K562 (cell line): ENCODE data around the gene ZNF544. TPM values are rescaled to one million over a fixed set of nuclear protein-coding genes. Genes with fewer than 3 reads are reported as not detected.

Experiments used
- CCNT2 ChIP-seq: IDR thresholded peaks from 2 replicates; pipeline ENCODE4 v1.6.1; 2011; ENCODE audit warnings: borderline replicate concordance, low read depth, mild to moderate bottlenecking, moderate library complexity, mixed read lengths, low read length; ENCODE audit not compliant: insufficient read length; ENCODE audit errors: extremely low read depth
- E2F3 ChIP-seq: fragments of 250-450 bp; sonication (Bioruptor Pico); IDR thresholded peaks from 2 replicates; pipeline ENCODE4 v1.4.0; 2020; ENCODE audit warnings: mild to moderate bottlenecking
- ELF4 ChIP-seq: fragments of 450-650 bp; formaldehyde crosslinking; IDR thresholded peaks from 2 replicates; pipeline ENCODE4 v1.4.0; 2022; ENCODE audit warnings: missing genetic modification characterization
- ESRRB ChIP-seq: fragments of 250-450 bp; sonication (Bioruptor Pico); IDR thresholded peaks from 2 replicates; pipeline ENCODE4 v1.5.0; 2020; ENCODE audit warnings: mild to moderate bottlenecking, moderate library complexity, borderline replicate concordance
- GABPA ChIP-seq: fragments of 200-800 bp; sonication (Bioruptor generic); conservative IDR thresholded peaks from 2 replicates; pipeline ENCODE4 v1.6.1; 2016; ENCODE audit warnings: low read depth, missing genetic modification characterization, missing compliant biosample characterization
- PHTF2 ChIP-seq: fragments of 250-450 bp; sonication (Bioruptor Pico); IDR thresholded peaks from 2 replicates; pipeline ENCODE4 v1.5.0; 2021; ENCODE audit warnings: mild to moderate bottlenecking
- TSC22D4 ChIP-seq: fragments of 450-650 bp; IDR thresholded peaks from 2 replicates; pipeline ENCODE4 v1.6.1; 2016; ENCODE audit warnings: missing genetic modification characterization, missing biosample characterization, control low read depth
- ZC3H11A ChIP-seq: IDR thresholded peaks from 2 replicates; pipeline ENCODE4 v1.6.1; 2012; ENCODE audit warnings: low read depth, low read length, improper control_type of control experiment
- ZNF174 ChIP-seq: fragments of 250-450 bp; sonication (Bioruptor Pico); IDR thresholded peaks from 2 replicates; pipeline ENCODE4 v1.4.0; 2020; ENCODE audit warnings: mild to moderate bottlenecking
- ZNF23 ChIP-seq: fragments of 250-450 bp; sonication (Bioruptor Pico); IDR thresholded peaks from 2 replicates; pipeline ENCODE4 v1.4.0; 2020; ENCODE audit warnings: mild to moderate bottlenecking
- ZNF778 ChIP-seq: fragments of 450-650 bp; formaldehyde crosslinking; IDR thresholded peaks from 2 replicates; pipeline ENCODE4 v1.4.0; 2020; ENCODE audit warnings: mild to moderate bottlenecking, moderate library complexity
- ZNF830 ChIP-seq: fragments of 250-450 bp; sonication (Bioruptor Pico); IDR thresholded peaks from 2 replicates; pipeline ENCODE4 v1.5.0; 2021; ENCODE audit warnings: mild to moderate bottlenecking
- polyA plus RNA-seq, 8 experiments: library from polyadenylated mRNA; depleted of rRNA in 4 of 8; stranded (reverse) in 5 of 8; unstranded in 3 of 8; fragments of >200 nt; fragmentation: Nextera tagmentation in 2 of 8; fragmentation: Illumina TruSeq in 1 of 8; extraction: Ambion mirVana in 2 of 8; extraction: Trizol in 1 of 8; gene quantifications; 2 replicates each; pipeline versions ENCODE4 v1.2.1 to v1.2.3, GENCODE V29; 2011 to 2014; ENCODE audit warnings: inconsistent platforms in 1 of 8, missing spikeins in 1 of 8
- total RNA-seq, 7 experiments: library from RNA; depleted of rRNA in 6 of 7; stranded (reverse); fragments of >200 nt in 6 of 7; fragmentation: Illumina TruSeq in 2 of 7; extraction: Trizol in 2 of 7; gene quantifications; 2 replicates each; pipeline versions ENCODE4 v1.2.1 to v1.2.3, GENCODE V29; 2011 to 2021; ENCODE audit warnings: low replicate concordance in 1 of 7
- TF ChIP-seq, protein P1 (sequence below), 2 experiments: fragments of 450-650 bp; conservative IDR thresholded peaks; 2 replicates each; pipeline ENCODE4 v1.6.1; 2017; ENCODE audit warnings: mild to moderate bottlenecking in 2 of 2, moderate library complexity in 2 of 2
- TF ChIP-seq, protein P2 (sequence below): fragments of 250-450 bp; sonication (Bioruptor Pico); IDR thresholded peaks from 2 replicates; pipeline ENCODE4 v1.5.0; 2020; ENCODE audit warnings: mild to moderate bottlenecking, borderline replicate concordance
- TF ChIP-seq, protein P3 (sequence below): fragments of 450-650 bp; IDR thresholded peaks from 2 replicates; pipeline ENCODE4 v1.6.1; 2016; ENCODE audit warnings: mild to moderate bottlenecking
- TF ChIP-seq, protein P4 (sequence below): fragments of 250-450 bp; sonication (Bioruptor Pico); IDR thresholded peaks from 2 replicates; pipeline ENCODE4 v1.8.0; 2021; ENCODE audit warnings: moderate library complexity, mild to moderate bottlenecking, inconsistent platforms
- TF ChIP-seq, protein P5 (sequence below): sonication (generic); formaldehyde crosslinking; IDR thresholded peaks from 2 replicates; pipeline ENCODE4 v1.8.0; 2022; ENCODE audit warnings: mild to moderate bottlenecking, missing genetic modification reagents

ZNF544 gene
- total and polyA plus RNA-seq, 9 of the 15 experiments (the other 6 are each of a cell fraction or from before 2014, with no cell fraction given) = 23.6 to 59.0 (median 41.4) TPM

DNA sequence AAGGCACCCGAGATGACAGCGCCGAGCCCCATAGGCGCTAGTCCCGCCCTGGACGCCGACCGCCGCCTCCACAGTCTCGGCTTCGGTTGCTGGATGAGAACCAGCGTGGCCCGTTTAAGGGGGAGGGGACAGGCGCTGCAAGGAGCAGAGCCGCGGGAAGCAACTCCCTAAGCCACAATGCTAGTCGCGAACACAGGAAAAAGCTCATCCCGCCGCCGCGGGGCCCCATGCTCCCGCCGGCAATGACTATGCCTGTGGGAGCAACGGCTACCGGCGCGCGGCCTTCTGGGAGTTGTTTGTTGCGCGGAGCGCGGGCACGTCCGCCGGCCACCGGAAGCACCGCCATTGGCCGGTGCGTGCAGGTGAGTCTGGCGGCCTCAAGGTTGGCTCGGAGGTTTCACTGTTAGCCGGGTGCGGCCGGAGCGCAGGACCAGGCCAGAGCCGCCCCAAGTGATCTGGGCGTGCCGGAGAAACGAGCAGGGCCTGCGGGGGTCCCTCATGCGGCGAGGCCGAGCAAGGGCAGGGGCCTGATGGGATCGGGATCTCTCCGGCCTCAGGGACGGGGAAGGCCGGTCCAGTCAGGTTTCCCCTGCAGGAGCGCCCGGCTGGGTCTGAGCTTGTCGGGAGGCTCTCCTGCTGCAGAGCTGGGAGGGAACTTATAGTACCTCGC is at the start of gene ZNF544 (continued):
- TF ChIP-seq, protein P1, sequence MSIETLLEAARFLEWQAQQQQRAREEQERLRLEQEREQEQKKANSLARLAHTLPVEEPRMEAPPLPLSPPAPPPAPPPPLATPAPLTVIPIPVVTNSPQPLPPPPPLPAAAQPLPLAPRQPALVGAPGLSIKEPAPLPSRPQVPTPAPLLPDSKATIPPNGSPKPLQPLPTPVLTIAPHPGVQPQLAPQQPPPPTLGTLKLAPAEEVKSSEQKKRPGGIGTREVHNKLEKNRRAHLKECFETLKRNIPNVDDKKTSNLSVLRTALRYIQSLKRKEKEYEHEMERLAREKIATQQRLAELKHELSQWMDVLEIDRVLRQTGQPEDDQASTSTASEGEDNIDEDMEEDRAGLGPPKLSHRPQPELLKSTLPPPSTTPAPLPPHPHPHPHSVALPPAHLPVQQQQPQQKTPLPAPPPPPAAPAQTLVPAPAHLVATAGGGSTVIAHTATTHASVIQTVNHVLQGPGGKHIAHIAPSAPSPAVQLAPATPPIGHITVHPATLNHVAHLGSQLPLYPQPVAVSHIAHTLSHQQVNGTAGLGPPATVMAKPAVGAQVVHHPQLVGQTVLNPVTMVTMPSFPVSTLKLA (conservative IDR thresholded peaks at IDR 0.05) = peak; percentile 82 to 91
- peak; percentile 63; the same call in 1 of the 2 replicates for TF ChIP-seq E2F3 (CRISPR knock-in tag)
- TF ChIP-seq CCNT2 = no peak
- TF ChIP-seq, protein P2, sequence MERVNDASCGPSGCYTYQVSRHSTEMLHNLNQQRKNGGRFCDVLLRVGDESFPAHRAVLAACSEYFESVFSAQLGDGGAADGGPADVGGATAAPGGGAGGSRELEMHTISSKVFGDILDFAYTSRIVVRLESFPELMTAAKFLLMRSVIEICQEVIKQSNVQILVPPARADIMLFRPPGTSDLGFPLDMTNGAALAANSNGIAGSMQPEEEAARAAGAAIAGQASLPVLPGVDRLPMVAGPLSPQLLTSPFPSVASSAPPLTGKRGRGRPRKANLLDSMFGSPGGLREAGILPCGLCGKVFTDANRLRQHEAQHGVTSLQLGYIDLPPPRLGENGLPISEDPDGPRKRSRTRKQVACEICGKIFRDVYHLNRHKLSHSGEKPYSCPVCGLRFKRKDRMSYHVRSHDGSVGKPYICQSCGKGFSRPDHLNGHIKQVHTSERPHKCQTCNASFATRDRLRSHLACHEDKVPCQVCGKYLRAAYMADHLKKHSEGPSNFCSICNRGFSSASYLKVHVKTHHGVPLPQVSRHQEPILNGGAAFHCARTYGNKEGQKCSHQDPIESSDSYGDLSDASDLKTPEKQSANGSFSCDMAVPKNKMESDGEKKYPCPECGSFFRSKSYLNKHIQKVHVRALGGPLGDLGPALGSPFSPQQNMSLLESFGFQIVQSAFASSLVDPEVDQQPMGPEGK = no peak
- no peak for TF ChIP-seq ZNF174
- TF ChIP-seq ELF4 (CRISPR knock-in tag) = no peak
- TF ChIP-seq PHTF2 (CRISPR knock-in tag) = no peak
- TF ChIP-seq ZNF23 (CRISPR knock-in tag) = no peak
- peak; percentile 89 for TF ChIP-seq GABPA (tag)
- TF ChIP-seq ZNF778 (CRISPR knock-in tag) = no peak
- TF ChIP-seq, protein P3, sequence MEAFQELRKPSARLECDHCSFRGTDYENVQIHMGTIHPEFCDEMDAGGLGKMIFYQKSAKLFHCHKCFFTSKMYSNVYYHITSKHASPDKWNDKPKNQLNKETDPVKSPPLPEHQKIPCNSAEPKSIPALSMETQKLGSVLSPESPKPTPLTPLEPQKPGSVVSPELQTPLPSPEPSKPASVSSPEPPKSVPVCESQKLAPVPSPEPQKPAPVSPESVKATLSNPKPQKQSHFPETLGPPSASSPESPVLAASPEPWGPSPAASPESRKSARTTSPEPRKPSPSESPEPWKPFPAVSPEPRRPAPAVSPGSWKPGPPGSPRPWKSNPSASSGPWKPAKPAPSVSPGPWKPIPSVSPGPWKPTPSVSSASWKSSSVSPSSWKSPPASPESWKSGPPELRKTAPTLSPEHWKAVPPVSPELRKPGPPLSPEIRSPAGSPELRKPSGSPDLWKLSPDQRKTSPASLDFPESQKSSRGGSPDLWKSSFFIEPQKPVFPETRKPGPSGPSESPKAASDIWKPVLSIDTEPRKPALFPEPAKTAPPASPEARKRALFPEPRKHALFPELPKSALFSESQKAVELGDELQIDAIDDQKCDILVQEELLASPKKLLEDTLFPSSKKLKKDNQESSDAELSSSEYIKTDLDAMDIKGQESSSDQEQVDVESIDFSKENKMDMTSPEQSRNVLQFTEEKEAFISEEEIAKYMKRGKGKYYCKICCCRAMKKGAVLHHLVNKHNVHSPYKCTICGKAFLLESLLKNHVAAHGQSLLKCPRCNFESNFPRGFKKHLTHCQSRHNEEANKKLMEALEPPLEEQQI = no peak
- TF ChIP-seq ZNF830 (CRISPR knock-in tag) = no peak
- TF ChIP-seq TSC22D4 = no peak
- TF ChIP-seq, protein P4, sequence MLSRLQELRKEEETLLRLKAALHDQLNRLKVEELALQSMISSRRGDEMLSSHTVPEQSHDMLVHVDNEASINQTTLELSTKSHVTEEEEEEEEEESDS = no peak
- TF ChIP-seq ZC3H11A = no peak
- TF ChIP-seq ESRRB (CRISPR knock-in tag) = no peak
- TF ChIP-seq, protein P5, sequence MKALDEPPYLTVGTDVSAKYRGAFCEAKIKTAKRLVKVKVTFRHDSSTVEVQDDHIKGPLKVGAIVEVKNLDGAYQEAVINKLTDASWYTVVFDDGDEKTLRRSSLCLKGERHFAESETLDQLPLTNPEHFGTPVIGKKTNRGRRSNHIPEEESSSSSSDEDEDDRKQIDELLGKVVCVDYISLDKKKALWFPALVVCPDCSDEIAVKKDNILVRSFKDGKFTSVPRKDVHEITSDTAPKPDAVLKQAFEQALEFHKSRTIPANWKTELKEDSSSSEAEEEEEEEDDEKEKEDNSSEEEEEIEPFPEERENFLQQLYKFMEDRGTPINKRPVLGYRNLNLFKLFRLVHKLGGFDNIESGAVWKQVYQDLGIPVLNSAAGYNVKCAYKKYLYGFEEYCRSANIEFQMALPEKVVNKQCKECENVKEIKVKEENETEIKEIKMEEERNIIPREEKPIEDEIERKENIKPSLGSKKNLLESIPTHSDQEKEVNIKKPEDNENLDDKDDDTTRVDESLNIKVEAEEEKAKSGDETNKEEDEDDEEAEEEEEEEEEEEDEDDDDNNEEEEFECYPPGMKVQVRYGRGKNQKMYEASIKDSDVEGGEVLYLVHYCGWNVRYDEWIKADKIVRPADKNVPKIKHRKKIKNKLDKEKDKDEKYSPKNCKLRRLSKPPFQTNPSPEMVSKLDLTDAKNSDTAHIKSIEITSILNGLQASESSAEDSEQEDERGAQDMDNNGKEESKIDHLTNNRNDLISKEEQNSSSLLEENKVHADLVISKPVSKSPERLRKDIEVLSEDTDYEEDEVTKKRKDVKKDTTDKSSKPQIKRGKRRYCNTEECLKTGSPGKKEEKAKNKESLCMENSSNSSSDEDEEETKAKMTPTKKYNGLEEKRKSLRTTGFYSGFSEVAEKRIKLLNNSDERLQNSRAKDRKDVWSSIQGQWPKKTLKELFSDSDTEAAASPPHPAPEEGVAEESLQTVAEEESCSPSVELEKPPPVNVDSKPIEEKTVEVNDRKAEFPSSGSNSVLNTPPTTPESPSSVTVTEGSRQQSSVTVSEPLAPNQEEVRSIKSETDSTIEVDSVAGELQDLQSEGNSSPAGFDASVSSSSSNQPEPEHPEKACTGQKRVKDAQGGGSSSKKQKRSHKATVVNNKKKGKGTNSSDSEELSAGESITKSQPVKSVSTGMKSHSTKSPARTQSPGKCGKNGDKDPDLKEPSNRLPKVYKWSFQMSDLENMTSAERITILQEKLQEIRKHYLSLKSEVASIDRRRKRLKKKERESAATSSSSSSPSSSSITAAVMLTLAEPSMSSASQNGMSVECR (CRISPR knock-in tag) = peak; percentile 77
